Myocyte (in vitro differentiated cells): ENCODE measurements around the gene MSRB1. TPM values are rescaled to one million over a fixed set of nuclear protein-coding genes. Genes with fewer than 3 reads are reported as not detected.
"Not testable (repeated sequence)": the region's sequence is repeated elsewhere in the genome, so short reads cannot be mapped to it uniquely, and the experiment has no call there.

Experiments used
- DNase-seq: peaks from one replicate; pipeline ENCODE4 v3.0.0-alpha.2; 2012; ENCODE audit warnings: low read depth
- total RNA-seq: library from RNA; depleted of rRNA; stranded (reverse); fragments of >200 nt; gene quantifications from 2 replicates; pipeline ENCODE4 v1.2.3, GENCODE V29; 2014

Gene MSRB1
- total RNA-seq, 1 donor from 2014 or later = 23.2 TPM

GRCh38 chr16:1962161-1963153 lies 19.5 kb upstream of the MSRB1 start:
- DNase-seq = not testable (repeated sequence)

- DNase-seq = no peak
These were observed 18.7 kb upstream of the MSRB1 start for GRCh38 chr16:1961651-1962067.

- no peak for DNase-seq
These were observed 17.9 kb upstream of the MSRB1 start for GRCh38 chr16:1960665-1961630.

- DNase-seq = peak; percentile 88
These were observed 16.5 kb upstream of the MSRB1 start, which contains the start of gene NDUFB10 for GRCh38 chr16:1959269-1960039. Gene NDUFB10, plus strand, starts transcription at chr16:1959538. Its CDS starts 87 bp downstream, at chr16:1959625.

- no peak for DNase-seq
These were observed 15.8 kb upstream of the MSRB1 start for GRCh38 chr16:1958715-1959268.

GRCh38 chr16:1958143-1958491 lies 15.1 kb upstream of the MSRB1 start:
- not testable (repeated sequence) for DNase-seq

GRCh38 chr16:1957434-1958142 lies 14.6 kb upstream of the MSRB1 start:
- DNase-seq = not testable (repeated sequence)

- DNase-seq = no peak
These were observed 10.7 kb upstream of the MSRB1 start for GRCh38 chr16:1953734-1954133.

- peak; percentile 67 for DNase-seq
These were observed 7.6 kb upstream of the MSRB1 start for GRCh38 chr16:1950559-1950958.

GRCh38 chr16:1950047-1950446 lies 7.0 kb upstream of the MSRB1 start:
- peak; percentile 60 for DNase-seq

GRCh38 chr16:1949507-1949906 lies 6.5 kb upstream of the MSRB1 start:
- no peak for DNase-seq

- DNase-seq = no peak
These were observed 4.3 kb upstream of the MSRB1 start for GRCh38 chr16:1947369-1947670.

GRCh38 chr16:1946495-1947368 lies 3.7 kb upstream of the MSRB1 start:
- DNase-seq = no peak

GRCh38 chr16:1945559-1946391 lies 2.8 kb upstream of the MSRB1 start:
- DNase-seq = no peak

- no peak for DNase-seq
These were observed 1.7 kb upstream of the MSRB1 start for GRCh38 chr16:1944612-1945199.

- peak; percentile 70 for DNase-seq
These were observed 771 bp downstream of the MSRB1 start for GRCh38 chr16:1942047-1942809.
